NCI-H1417 treated with DMSO at 0.1 percent for 48 hours (cell line): ENCODE measurements around the gene ZBTB6.

Experiments used
- DNase-seq: peaks from one replicate; lab custom pipeline; 2025; lab: John Stamatoyannopoulos, UW

Gene ZBTB6

GRCh38 chr9:122912964-122913673 is at the start of gene ZBTB6:
Gene ZBTB6 (minus strand): TSS chr9:122913323. CDS start chr9:122912072, 1,251 bp downstream.
- peak; percentile 71 for DNase-seq

- no peak for DNase-seq
Observed at GRCh38 chr9:122961139-122961538, 48.0 kb upstream of the ZBTB6 start.

GRCh38 chr9:122955961-122956360 is 42.8 kb upstream of the ZBTB6 start:
- no peak for DNase-seq

GRCh38 chr9:122954253-122954691 is 41.1 kb upstream of the ZBTB6 start:
- no peak for DNase-seq

- DNase-seq: no peak
Observed at GRCh38 chr9:122951056-122951455, 37.9 kb upstream of the ZBTB6 start.

- no peak for DNase-seq
Observed at GRCh38 chr9:122950263-122950662, 37.1 kb upstream of the ZBTB6 start.

GRCh38 chr9:122949696-122950095 is 36.6 kb upstream of the ZBTB6 start:
- DNase-seq: no peak

GRCh38 chr9:122948313-122948712 is 35.2 kb upstream of the ZBTB6 start:
- no peak for DNase-seq

- no peak for DNase-seq
Observed at GRCh38 chr9:122946461-122947005, 33.4 kb upstream of the ZBTB6 start.

- DNase-seq: no peak
Observed at GRCh38 chr9:122944960-122945888, 32.1 kb upstream of the ZBTB6 start.

- DNase-seq: no peak
Observed at GRCh38 chr9:122941582-122942234, 28.6 kb upstream of the ZBTB6 start.

GRCh38 chr9:122940749-122941581 is 27.8 kb upstream of the ZBTB6 start, which contains the start of gene RABGAP1:
Gene RABGAP1 (plus strand): TSS chr9:122941020. CDS start chr9:122957060, 16,040 bp downstream.
- DNase-seq: peak; percentile 89

- DNase-seq: no peak
Observed at GRCh38 chr9:122940454-122940748, 27.3 kb upstream of the ZBTB6 start.

GRCh38 chr9:122939601-122940000 is 26.5 kb upstream of the ZBTB6 start:
- no peak for DNase-seq

- DNase-seq: no peak
Observed at GRCh38 chr9:122936883-122937282, 23.8 kb upstream of the ZBTB6 start.

GRCh38 chr9:122936464-122936863 is 23.3 kb upstream of the ZBTB6 start:
- no peak for DNase-seq

GRCh38 chr9:122931226-122932121 is 18.4 kb upstream of the ZBTB6 start, which contains the start of gene ZBTB26:
Gene ZBTB26 (minus strand): TSS chr9:122931512. CDS start chr9:122919934, 11,578 bp downstream.
- DNase-seq: peak; percentile 55

- DNase-seq: no peak
Observed at GRCh38 chr9:122930541-122931225, 17.6 kb upstream of the ZBTB6 start.

GRCh38 chr9:122929796-122930354 is 16.8 kb upstream of the ZBTB6 start:
- no peak for DNase-seq
